ENCODE results near the gene ABI1.

DNA sequence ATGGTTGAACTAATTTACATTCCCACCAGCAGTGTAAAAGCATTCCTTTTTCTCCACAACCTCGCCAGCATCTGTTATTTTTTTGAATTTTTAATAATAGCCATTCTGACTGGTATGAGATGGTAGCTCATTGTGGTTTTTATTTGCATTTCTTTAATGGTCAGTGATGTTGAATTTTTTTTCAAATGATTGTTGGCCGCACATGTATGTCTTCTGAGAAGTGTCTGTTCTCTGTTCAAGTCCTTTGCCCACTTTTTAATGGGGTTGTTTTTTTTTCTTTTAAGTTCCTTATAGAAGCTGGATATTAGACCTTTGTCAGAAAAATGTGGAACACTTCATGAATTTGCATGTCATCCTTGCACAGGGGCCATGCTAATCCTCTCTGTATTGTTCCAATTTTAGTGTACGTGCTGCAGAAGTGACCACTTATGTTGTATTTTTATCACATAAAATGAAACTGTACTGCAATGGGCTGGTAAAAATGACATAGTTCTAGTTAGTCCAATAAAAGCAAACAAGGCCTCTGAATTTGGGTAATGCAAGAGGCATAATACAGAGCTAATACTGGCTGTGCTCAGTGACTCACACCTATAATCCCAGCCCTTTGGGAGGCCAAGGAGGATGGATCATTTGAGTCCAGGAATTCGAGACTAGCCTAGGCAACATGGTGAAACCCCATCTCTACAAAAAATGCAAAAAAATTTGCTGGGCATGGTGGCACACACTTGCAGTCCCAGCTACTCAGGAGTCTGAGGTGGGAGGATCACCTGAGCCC, 70.3 kb downstream of the ABI1 start:
- TF ChIP-seq CTCF (conservative IDR thresholded peaks at IDR 0.05; ENCODE audit: low read depth, low read length) (no peak), EZH2 (IDR thresholded peaks at IDR 0.05; ENCODE audit: low read length, unreplicated experiment) (no peak), EZH2phosphoT487 (IDR thresholded peaks at IDR 0.05; ENCODE audit: borderline replicate concordance, low read length) (no peak)

Measured in PC-3 (cell line).